Stimulated activated CD8-positive, alpha-beta memory T cell treated with anti-CD3 and anti-CD28 coated beads, Interleukin-15, amount 100 ng/mL, for 4 hours (primary cell): ENCODE measurements around the gene CRTC1.
"Not testable (repeated sequence)": the region's sequence is repeated elsewhere in the genome, so short reads cannot be mapped to it uniquely, and the experiment has no call there.

Experiments used
- DNase-seq, 2 donors: peaks; one replicate each; pipeline ENCODE4 v3.0.0-alpha.2; 2020; ENCODE audit warnings: low read depth in 2 of 2

CRTC1 gene

GRCh38 chr19:18726846-18727245 lies 43.4 kb downstream of the CRTC1 start:
- DNase-seq = no peak

GRCh38 chr19:18727602-18728001 lies 44.1 kb downstream of the CRTC1 start:
- DNase-seq = not testable (repeated sequence)

- no peak for DNase-seq
Measured at GRCh38 chr19:18729933-18730530, 46.6 kb downstream of the CRTC1 start.

- DNase-seq = no peak
Measured at GRCh38 chr19:18730885-18731513, 47.5 kb downstream of the CRTC1 start.

GRCh38 chr19:18731562-18732008 lies 48.1 kb downstream of the CRTC1 start:
- DNase-seq = no peak

GRCh38 chr19:18733196-18733647 lies 49.7 kb downstream of the CRTC1 start:
- DNase-seq = no peak

- DNase-seq = not testable (repeated sequence)
Measured at GRCh38 chr19:18733762-18734332, 50.4 kb downstream of the CRTC1 start.

GRCh38 chr19:18735324-18735723 lies 51.8 kb downstream of the CRTC1 start:
- DNase-seq = no peak

- no peak for DNase-seq
Measured at GRCh38 chr19:18735752-18736151, 52.3 kb downstream of the CRTC1 start.

- no peak for DNase-seq
Measured at GRCh38 chr19:18736415-18737336, 53.2 kb downstream of the CRTC1 start.

GRCh38 chr19:18737337-18737953 lies 54.0 kb downstream of the CRTC1 start:
- DNase-seq = no peak

GRCh38 chr19:18737954-18738351 lies 54.5 kb downstream of the CRTC1 start:
- DNase-seq = no peak

- no peak for DNase-seq
Measured at GRCh38 chr19:18738961-18739690, 55.6 kb downstream of the CRTC1 start.

- no peak for DNase-seq
Measured at GRCh38 chr19:18741124-18742121, 57.9 kb downstream of the CRTC1 start.

- no peak for DNase-seq
Measured at GRCh38 chr19:18742324-18742723, 58.8 kb downstream of the CRTC1 start.

- no peak for DNase-seq
Measured at GRCh38 chr19:18742838-18743783, 59.6 kb downstream of the CRTC1 start.

- no peak for DNase-seq
Measured at GRCh38 chr19:18743784-18744418, 60.4 kb downstream of the CRTC1 start.
